HEK293T (cell line): ENCODE measurements around the gene MAP3K10.

Source experiments
- BHLHE40 ChIP-seq: fragments of 450-650 bp; IDR thresholded peaks from 2 replicates; pipeline ENCODE4 v1.6.1; 2016; ENCODE audit warnings: mild to moderate bottlenecking, moderate library complexity, borderline replicate concordance
- ELF4 ChIP-seq: fragments of 450-650 bp; IDR thresholded peaks from 2 replicates; pipeline ENCODE4 v1.6.1; 2017; ENCODE audit warnings: antibody characterized with exemption
- FOXA1 ChIP-seq: fragments of 450-650 bp; IDR thresholded peaks from 2 replicates; pipeline ENCODE4 v1.6.1; 2016; ENCODE audit warnings: mild to moderate bottlenecking
- SP1 ChIP-seq: fragments of 450-650 bp; IDR thresholded peaks from 2 replicates; pipeline ENCODE4 v1.6.1; 2017
- TARDBP ChIP-seq: fragments of 450-650 bp; IDR thresholded peaks from 2 replicates; pipeline ENCODE4 v1.6.1; 2016
- ZNF384 ChIP-seq: fragments of 450-650 bp; IDR thresholded peaks from 2 replicates; pipeline ENCODE4 v1.6.1; 2016

- no peak for TF ChIP-seq ELF4
- TF ChIP-seq ZNF384: no peak
- no peak for TF ChIP-seq SP1
- no peak for TF ChIP-seq FOXA1
- no peak for TF ChIP-seq TARDBP
- TF ChIP-seq BHLHE40: no peak
These were observed 47.5 kb downstream of the MAP3K10 start for GRCh38 chr19:40238775-40239174.
